Measurements from ENCODE around the gene LRP1B. TPM values are rescaled to one million over a fixed set of nuclear protein-coding genes. Genes with fewer than 3 reads are reported as not detected.

Gene LRP1B
- total RNA-seq, 1 experiment from 2014 or later, result 0.03 TPM

DNA sequence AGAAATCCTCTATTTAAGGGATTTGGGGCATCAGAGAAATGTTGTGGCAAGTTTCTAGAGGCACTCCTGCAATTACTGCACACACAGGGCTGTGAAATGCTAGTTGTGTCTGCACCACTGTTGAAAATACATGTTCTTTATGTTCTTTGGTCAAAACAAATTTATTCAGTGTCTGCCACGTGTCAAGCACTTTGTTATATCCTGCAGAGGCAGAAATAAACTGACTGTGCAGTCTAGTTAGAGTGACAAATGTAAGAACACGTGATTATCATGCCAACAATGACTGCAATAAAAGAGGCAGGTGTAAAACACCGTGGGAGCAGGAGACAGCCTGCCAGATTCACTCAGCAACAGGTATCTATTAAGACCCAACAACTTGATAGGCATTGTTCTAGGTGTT is 423.3 kb downstream of the LRP1B start:
- in situ Hi-C loops (cut with HindIII; ENCODE audit: low pct_unique_long_range_greater_than_20kb, low sequenced_read_pairs), result no loop called here
- no peak for DNase-seq (ENCODE audit: low read depth, low spot score)

DNA sequence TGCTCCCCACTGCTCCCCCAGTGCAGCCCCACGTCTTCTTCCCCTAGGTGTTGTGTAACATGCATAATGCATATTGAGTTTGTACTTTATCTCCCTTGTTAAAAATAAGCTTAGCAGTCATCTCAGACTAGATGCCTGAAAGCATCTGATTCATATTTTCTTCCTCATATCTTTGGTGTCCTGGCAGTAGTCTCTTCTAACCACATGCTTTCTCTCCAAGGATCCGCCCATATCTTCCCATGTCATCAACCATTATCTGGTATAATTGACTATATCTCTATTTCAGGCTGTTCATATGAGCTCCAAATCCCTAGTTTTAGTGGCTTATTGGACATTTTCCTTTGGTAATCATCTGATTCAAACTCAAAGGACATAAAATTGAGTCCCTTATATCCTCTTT is 426.3 kb downstream of the LRP1B start:
- in situ Hi-C loops (cut with HindIII; ENCODE audit: low pct_unique_long_range_greater_than_20kb, low sequenced_read_pairs), result no loop called here
- no peak for DNase-seq (ENCODE audit: low read depth, low spot score)

DNA sequence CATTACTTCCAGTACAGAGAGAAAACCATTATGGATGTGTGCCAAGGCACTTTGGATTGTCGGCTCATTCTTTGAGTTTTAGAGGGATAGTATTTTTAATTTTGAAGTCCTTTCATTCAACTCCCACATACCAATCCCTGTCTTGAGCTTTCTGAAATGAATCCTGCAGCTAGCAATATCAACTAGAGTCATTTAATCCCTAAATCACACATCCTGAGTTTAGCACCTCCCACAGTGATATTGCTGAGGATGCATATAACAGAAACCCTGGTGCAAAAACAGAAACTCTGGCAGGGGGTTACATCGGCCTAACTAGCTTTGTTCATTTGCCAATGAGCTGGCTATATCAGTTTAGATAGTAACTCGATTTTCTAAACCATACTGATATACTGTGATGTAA is 427.3 kb downstream of the LRP1B start:
- no peak for DNase-seq (ENCODE audit: low read depth, low spot score)
- in situ Hi-C loops (cut with HindIII; ENCODE audit: low pct_unique_long_range_greater_than_20kb, low sequenced_read_pairs), result no loop called here

DNA sequence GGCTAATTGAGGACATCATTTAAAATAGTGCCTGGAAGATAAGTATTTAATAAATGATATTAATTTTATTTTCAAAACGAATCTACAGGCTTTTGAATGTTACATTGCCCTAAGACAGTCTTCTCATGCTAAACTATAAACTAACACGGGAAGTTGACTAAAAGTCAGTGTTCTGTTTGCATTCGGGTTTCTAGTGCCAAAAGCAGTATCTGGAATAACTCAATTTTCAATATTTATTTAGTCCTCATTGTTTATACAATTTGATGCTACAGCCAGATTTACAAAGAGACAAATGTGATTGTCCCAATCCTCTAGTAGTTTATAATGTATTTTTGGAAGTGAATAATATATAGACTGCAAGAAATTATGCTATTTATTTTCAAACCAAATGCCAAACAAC is 429.2 kb downstream of the LRP1B start:
- in situ Hi-C loops (cut with HindIII; ENCODE audit: low pct_unique_long_range_greater_than_20kb, low sequenced_read_pairs), result no loop called here
- no peak for DNase-seq (ENCODE audit: low read depth, low spot score)

DNA sequence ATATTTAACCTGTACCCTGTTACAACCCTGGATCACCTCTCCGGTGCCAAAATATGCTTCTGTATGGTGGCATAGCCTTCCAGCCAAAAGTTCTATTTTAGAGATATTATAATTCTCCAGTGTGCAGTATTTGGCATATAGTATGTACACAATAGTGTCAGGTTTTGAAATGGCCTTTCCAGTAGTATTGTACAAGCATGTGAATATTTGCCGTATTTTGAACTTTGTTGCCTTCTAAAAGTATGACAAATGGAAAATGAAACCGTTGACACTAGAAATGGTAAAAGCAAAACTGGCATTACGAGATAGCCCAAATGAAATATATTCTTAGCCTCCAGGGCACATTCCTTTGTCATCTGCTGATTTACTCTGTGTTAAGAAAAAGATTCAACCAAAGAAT is 431.2 kb downstream of the LRP1B start:
- in situ Hi-C loops (cut with HindIII; ENCODE audit: low pct_unique_long_range_greater_than_20kb, low sequenced_read_pairs), result no loop called here
- DNase-seq (ENCODE audit: low read depth, low spot score), result no peak

DNA sequence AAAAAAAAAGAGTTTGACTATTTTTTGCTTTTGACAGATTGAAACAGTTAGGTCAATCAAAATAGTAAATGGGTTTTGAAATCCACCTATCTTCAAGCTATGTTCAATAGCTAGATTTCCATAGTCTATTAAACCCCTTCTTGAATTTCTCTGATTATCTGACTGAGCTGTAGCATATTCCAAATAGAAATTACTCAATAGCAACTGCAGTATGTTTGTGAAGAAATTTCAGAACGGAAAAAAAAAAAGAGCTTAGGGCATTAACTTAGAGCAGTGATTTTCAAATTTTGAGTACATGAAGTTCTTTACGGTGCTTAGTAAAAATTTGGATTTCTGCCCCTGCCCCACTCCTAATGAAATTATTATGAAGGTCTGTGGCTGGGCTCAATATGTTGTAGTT is 432.3 kb downstream of the LRP1B start:
- in situ Hi-C loops (cut with HindIII; ENCODE audit: low pct_unique_long_range_greater_than_20kb, low sequenced_read_pairs), result no loop called here
- no peak for DNase-seq (ENCODE audit: low read depth, low spot score)

DNA sequence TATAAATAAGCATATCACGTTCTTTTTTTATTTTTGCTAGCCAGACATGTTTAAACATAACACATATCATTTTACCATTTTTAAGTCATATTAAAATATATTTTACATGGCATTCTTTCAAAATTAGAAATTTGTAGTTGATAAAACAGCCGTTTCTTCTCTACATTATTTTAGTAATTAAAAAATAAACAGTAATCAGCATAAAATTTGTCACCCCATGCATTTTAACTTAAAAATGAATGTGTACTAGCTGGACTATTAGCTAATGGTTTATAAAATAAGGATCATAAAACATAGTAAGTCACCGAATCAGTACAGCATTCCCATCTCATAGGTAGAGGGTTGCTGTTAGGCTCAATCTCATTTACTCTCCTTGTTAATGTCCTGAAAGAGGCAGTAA is 433.8 kb downstream of the LRP1B start:
- in situ Hi-C loops (cut with HindIII; ENCODE audit: low pct_unique_long_range_greater_than_20kb, low sequenced_read_pairs), result no loop called here

DNA sequence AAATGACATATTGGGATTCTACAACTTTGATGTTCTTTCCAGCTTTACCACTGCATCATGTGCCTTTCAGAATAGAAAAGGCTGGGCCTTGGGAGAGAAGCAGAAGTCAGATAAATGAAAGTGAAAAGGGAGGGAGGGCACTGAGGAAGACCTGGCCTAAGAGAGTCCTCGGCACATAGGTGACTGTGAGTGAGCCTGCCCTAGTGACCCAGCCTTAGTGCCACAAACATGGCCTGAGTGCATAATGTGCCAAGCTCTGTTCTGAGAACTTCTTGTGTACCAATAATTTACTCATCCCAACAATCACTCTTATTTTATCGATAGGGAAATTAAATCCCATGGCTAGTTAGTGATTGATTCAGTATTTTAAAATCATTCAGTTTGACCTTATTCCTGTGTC is 436.6 kb downstream of the LRP1B start:
- no peak for DNase-seq (ENCODE audit: low read depth, low spot score)
- in situ Hi-C loops (cut with HindIII; ENCODE audit: low pct_unique_long_range_greater_than_20kb, low sequenced_read_pairs), result no loop called here

More for the DNA sequence above, 433.8 kb downstream of the LRP1B start:
- DNase-seq (ENCODE audit: low read depth, low spot score), result no peak

DNA sequence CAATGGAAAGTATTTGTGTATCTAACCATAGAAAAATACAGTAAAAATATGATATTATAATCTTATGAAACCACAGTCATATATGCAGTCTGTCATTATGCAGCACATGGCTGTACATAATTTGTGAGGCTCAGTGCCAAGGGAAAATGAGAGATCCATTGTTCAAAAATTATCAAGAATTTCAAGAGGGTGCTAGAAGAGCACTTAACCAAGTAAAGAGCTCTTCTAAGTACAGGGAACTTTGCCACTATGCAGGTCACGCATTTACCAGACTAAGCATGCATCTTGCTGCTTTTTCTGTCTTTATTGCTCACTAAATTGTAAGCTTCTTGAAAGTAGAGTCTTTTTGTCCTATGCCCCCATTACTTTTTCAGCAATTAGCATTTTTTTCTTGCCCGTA is 438.0 kb downstream of the LRP1B start:
- no peak for DNase-seq (ENCODE audit: low read depth, low spot score)
- in situ Hi-C loops (cut with HindIII; ENCODE audit: low pct_unique_long_range_greater_than_20kb, low sequenced_read_pairs), result no loop called here

DNA sequence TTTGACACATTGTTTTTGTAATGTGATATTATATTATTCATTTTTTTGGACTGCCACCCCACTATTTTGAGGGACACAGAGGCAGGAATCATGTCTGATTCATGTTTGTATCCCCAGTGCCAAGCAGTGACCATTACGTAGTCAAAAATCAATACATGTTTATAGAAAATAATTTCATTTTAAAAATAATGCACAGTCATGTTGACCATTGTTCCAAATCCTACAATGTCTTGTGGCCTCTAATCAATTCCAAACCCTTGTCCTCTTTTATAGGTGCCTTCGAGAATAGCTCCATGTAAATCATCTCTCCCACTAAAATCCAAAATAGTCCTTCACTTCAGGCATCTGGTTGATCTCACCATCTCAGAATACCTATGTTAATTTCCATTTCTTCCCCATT is 454.7 kb downstream of the LRP1B start:
- in situ Hi-C loops (cut with HindIII; ENCODE audit: low pct_unique_long_range_greater_than_20kb, low sequenced_read_pairs), result no loop called here

DNA sequence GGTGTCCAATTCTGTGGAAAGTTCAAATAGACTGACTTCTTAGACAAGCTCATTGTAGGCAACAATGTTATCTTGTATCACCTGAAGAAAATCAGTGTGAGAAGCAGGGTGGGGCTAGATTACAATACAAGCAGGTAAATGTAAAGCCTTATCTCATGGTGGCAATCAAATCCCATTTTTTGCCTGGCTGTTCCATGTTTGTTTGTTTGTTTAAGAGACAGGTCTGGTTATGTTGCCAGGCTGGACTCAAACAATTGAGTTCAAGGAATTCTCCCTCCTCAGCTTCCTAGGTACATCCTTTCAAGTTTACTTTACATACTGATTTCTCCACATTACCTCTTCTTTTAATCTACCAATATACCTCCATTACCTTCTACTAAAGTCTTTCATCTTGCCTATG is 464.6 kb downstream of the LRP1B start:
- in situ Hi-C loops (cut with HindIII; ENCODE audit: low pct_unique_long_range_greater_than_20kb, low sequenced_read_pairs), result no loop called here
- no peak for DNase-seq (ENCODE audit: low read depth, low spot score)

More for the DNA sequence above, 454.7 kb downstream of the LRP1B start:
- no peak for DNase-seq (ENCODE audit: low read depth, low spot score)

DNA sequence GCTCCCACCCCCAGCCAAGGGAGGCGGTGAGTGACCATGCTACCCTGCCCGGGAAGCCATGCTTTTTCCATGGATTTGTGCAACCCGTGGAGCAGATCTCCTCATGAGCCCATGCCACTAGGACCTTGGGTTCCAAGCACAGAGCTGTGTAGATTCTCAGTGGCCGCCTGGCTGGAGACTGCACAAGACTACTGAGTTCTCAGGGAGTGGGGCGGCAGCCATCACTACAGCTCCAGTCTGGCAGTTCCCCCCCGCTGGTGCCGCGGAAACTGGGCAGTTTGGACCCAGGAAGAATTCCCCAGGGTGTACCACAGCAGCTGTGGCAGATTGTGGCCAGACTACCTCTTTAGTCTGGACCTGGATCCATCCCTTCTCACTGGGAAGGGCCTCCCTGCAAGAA is 470.6 kb downstream of the LRP1B start:
- in situ Hi-C loops (cut with HindIII; ENCODE audit: low pct_unique_long_range_greater_than_20kb, low sequenced_read_pairs), result no loop called here
- DNase-seq (ENCODE audit: low read depth, low spot score), result no peak

DNA sequence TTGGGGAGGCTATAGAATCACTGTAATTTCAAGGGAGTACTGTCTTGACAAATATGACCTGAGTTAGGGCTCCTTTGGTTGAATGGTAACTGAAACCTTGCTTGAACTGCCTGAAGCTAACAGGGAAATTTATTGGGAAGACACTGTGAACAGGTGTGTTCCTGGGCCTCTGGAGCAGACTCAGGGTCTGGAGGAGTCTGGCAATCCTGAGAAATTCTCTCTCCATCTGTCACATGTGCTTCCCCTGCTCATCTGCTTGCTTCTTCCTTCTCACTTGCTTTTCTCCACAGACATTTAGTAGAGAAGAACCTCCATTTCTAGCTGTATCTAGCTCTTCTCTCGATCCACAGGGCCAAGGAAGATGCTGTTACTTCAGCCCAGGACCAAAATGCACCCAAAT is 476.5 kb downstream of the LRP1B start:
- in situ Hi-C loops (cut with HindIII; ENCODE audit: low pct_unique_long_range_greater_than_20kb, low sequenced_read_pairs), result no loop called here
- DNase-seq (ENCODE audit: low read depth, low spot score), result no peak

DNA sequence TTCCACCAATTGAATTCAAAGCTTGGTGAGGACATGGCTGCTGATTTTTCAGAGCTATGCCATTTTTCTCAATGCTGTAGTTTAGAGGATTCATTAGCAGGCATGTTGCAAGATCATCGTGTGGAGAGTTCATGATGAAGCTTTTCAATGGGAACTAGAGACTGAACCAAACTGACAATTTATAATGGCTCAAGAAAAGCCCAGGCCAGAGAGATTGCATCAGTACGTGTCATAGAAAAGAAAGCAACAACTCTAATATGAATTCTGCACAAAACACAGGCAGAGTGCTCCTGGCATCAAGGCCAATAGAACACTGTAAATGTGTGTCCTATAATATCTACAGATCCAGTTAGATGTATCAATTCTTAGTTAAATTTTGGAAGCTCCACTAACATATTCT is 477.6 kb downstream of the LRP1B start:
- in situ Hi-C loops (cut with HindIII; ENCODE audit: low pct_unique_long_range_greater_than_20kb, low sequenced_read_pairs), result no loop called here
- no peak for DNase-seq (ENCODE audit: low read depth, low spot score)

DNA sequence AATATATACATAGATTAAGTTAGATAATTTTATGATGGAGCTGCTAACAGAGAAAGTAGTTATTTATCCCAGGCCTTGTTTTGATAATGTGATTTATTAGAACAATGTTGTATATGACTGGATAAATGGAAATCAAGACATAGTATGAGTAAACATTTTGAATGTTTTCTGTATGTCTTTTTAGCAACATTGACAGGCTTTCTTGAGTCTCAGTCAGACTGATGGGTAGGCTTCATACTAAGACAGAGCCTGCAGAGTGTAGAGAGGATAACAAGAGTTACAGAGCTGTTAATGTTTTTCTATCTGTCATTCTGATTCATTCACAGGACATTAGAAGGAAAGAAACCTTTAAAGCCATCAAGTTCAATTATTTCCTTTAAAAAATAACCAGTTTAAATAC is 478.5 kb downstream of the LRP1B start:
- in situ Hi-C loops (cut with HindIII; ENCODE audit: low pct_unique_long_range_greater_than_20kb, low sequenced_read_pairs), result no loop called here

DNA sequence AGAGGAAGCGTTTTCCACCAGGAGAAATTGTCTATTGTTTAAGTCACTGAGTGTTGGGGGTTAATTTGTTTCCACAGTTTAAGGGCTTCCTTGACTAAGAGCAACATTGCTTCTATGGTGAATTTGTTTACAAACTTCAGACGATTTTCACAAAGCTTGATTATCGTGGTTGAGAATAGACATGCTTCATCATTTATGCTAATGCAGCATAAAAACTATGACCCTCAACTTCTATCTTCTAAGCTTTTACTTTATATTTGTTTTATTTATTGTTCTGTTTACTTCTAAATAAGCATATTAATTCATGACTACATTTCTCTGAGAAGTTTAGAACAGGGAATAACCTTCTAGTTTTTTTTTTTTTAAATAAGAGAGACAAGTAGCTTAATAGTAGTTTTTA is 483.5 kb downstream of the LRP1B start:
- no peak for DNase-seq (ENCODE audit: low read depth, low spot score)
- in situ Hi-C loops (cut with HindIII; ENCODE audit: low pct_unique_long_range_greater_than_20kb, low sequenced_read_pairs), result no loop called here

More for the DNA sequence above, 478.5 kb downstream of the LRP1B start:
- DNase-seq (ENCODE audit: low read depth, low spot score), result no peak

DNA sequence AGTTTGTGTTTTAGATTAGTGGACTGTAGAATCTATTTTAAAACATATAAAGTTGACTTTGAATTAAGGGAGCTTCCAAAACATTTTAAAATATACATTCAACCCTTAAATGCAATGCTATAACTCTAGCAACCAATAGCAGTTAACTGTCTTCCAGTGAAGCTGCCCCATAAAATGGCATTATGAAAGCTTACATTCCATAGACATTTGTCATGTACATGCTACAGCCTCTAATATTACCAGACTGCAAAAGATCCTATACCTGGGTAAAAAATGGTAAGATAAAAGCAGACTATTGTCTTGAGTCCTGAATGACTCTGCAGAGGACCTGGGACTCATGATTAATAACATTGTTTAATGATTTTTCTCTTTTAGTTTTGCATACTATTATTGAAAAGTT is 489.4 kb downstream of the LRP1B start:
- in situ Hi-C loops (cut with HindIII; ENCODE audit: low pct_unique_long_range_greater_than_20kb, low sequenced_read_pairs), result no loop called here
- no peak for DNase-seq (ENCODE audit: low read depth, low spot score)

DNA sequence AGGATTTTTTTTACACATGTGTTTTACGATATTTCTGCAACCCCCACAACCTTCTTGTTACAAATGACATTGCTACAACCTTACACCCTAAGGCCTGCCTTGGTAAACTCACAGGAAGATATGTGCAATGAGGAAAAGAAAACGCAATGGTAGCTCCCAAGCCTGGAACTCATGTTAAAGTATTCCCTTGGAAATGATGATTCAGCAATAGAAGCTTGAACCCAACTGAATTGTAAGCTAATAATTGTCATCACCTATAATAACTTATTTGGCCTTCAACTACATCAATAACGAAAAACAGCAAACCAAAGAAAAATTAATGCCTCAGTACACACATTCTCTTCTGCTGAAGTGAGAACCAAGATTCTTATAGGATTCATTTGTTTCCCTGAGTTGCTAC is 491.0 kb downstream of the LRP1B start:
- in situ Hi-C loops (cut with HindIII; ENCODE audit: low pct_unique_long_range_greater_than_20kb, low sequenced_read_pairs), result no loop called here

DNA sequence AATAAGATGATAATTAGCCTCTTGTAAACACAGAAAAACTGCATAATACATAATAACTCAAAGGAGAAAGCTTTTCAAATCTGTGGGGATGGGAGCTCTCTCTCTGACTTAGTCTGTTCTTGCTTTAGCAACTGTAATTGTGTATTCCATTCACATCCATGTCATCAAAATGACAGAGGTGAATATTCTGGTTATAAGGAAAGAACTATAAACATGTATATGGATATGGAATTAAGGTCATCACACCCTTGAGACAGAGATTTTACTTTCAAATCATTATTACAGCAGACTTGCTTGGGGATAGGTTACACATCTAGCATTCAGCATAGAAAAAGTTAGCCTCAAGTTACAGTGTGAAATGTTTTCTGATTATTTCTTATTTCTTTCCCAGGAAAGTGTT is 497.7 kb downstream of the LRP1B start:
- no peak for DNase-seq (ENCODE audit: low read depth, low spot score)
- in situ Hi-C loops (cut with HindIII; ENCODE audit: low pct_unique_long_range_greater_than_20kb, low sequenced_read_pairs), result no loop called here

More for the DNA sequence above, 491.0 kb downstream of the LRP1B start:
- DNase-seq (ENCODE audit: low read depth, low spot score), result no peak

DNA sequence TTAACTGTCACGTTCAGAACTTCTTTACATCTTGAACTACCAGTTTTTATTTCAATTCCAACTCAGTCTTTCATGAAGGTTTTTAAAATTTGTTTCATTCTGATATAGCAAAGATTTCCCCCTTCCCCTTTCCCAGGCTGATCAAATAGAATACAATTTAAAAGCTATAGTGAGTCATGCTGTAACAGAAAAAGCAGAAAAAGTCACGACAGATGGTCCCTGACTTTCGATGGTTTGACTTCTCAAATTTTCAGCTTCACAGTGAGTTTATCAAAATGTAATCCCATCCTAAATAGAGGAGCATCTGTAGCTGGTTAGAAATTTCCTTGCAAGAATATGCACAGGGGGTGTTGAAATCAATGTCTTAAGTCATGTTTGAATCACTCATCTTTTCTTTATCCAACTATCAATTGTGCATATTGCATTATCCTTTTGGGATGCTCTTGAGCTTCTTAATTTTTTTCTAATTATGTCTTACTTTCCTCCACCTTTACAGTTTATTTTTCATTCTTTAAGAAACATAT is 500.3 kb downstream of the LRP1B start:
- in situ Hi-C loops (cut with HindIII; ENCODE audit: low pct_unique_long_range_greater_than_20kb, low sequenced_read_pairs), result no loop called here
- DNase-seq (ENCODE audit: low read depth, low spot score), result no peak

All from SK-MEL-5 (cell line).